ENCODE data around the gene SVIL.
"Not testable (repeated sequence)": the region's sequence is repeated elsewhere in the genome, so short reads cannot be mapped to it uniquely, and the experiment has no call there.

SVIL gene

GRCh38 chr10:29621161-29621560, 13.6 kb downstream of the SVIL start:
- DNase-seq = no peak

GRCh38 chr10:29620112-29620690, 14.6 kb downstream of the SVIL start:
- no peak for DNase-seq

GRCh38 chr10:29619241-29619669, 15.5 kb downstream of the SVIL start:
- no peak for DNase-seq

GRCh38 chr10:29618341-29619171, 16.2 kb downstream of the SVIL start:
- DNase-seq = no peak

GRCh38 chr10:29617880-29618340, 16.9 kb downstream of the SVIL start:
- DNase-seq = no peak

GRCh38 chr10:29616542-29616941, 18.2 kb downstream of the SVIL start:
- DNase-seq = no peak

GRCh38 chr10:29615195-29615594, 19.6 kb downstream of the SVIL start:
- DNase-seq = no peak

GRCh38 chr10:29614289-29614688, 20.5 kb downstream of the SVIL start:
- DNase-seq = not testable (repeated sequence)

- no peak for DNase-seq
Observed at GRCh38 chr10:29613791-29614190, 21.0 kb downstream of the SVIL start.

- no peak for DNase-seq
Observed at GRCh38 chr10:29613196-29613595, 21.6 kb downstream of the SVIL start.

GRCh38 chr10:29612657-29613056, 22.1 kb downstream of the SVIL start:
- no peak for DNase-seq

- no peak for DNase-seq
Observed at GRCh38 chr10:29611781-29612381, 22.9 kb downstream of the SVIL start.

GRCh38 chr10:29610876-29611647, 23.7 kb downstream of the SVIL start:
- no peak for DNase-seq

GRCh38 chr10:29610331-29610730, 24.4 kb downstream of the SVIL start:
- DNase-seq = not testable (repeated sequence)

GRCh38 chr10:29609696-29610095, 25.1 kb downstream of the SVIL start:
- DNase-seq = no peak

- DNase-seq = no peak
Observed at GRCh38 chr10:29608476-29609301, 26.1 kb downstream of the SVIL start.

GRCh38 chr10:29608062-29608461, 26.7 kb downstream of the SVIL start:
- no peak for DNase-seq

GRCh38 chr10:29607576-29607975, 27.2 kb downstream of the SVIL start:
- no peak for DNase-seq

GRCh38 chr10:29606693-29607092, 28.1 kb downstream of the SVIL start:
- not testable (repeated sequence) for DNase-seq

GRCh38 chr10:29604291-29604825, 30.4 kb downstream of the SVIL start:
- no peak for DNase-seq

GRCh38 chr10:29603223-29603896, 31.4 kb downstream of the SVIL start:
- no peak for DNase-seq

Data from CD4-positive, alpha-beta T cell treated with Interleukin-21 for 1 hour (primary cell).